GM12864 (cell line): ENCODE data around the gene STARD13.

ENCODE experiments used
- DNase-seq: peaks from one replicate; pipeline ENCODE4 v3.0.0-alpha.2; 2011; ENCODE audit warnings: low read depth
- H3K4me3 ChIP-seq: 2 replicates; pipeline ENCODE4 v1.5.1; 2011; ENCODE audit warnings: mild to moderate bottlenecking, low read depth, low read length, control low read depth
- TF ChIP-seq, protein P1 (sequence below): IDR thresholded peaks from 2 replicates; pipeline ENCODE4 v1.5.1; 2011; ENCODE audit warnings: low read depth, mild to moderate bottlenecking, moderate library complexity, low read length, control low read depth, inconsistent platforms; ENCODE audit errors: missing control alignments

STARD13 gene

DNA sequence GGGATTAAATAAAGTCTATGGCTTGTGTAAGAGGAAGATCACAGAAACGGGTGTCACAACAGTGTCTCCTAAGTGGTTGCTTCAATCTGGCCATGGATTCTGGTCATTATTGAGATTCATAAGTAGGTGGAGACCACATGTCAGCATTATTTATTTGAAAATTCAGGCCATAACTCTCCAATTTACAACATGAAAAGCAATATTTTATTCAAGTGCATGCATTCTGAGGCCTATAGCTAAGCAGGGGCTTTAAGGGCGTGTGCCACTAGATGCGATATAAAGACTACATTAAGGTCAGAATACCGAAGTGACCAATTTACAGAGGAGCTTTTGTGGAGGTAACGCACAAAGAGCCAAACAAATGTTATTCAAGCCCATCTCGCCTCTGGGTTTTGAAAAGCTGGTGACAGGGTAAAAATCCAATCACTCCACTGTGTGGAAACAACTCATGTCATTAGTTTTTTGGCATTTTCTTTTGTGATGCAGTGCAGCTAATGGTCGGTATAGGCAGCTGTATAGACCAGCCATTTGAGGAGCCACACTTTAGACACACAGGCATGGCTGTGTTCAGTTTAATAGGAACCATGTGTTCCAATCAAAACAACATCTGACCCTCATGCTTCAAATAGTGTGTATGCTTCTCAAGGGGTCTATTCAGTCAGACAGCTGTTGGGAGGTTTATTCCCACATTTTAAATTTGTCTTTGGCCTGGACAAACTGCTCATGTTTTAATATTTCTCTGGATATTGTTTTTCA, 145.6 kb downstream of the STARD13 start:
- no peak overlapping the region for H3K4me3 ChIP-seq
- no peak for DNase-seq
- TF ChIP-seq, protein P1, sequence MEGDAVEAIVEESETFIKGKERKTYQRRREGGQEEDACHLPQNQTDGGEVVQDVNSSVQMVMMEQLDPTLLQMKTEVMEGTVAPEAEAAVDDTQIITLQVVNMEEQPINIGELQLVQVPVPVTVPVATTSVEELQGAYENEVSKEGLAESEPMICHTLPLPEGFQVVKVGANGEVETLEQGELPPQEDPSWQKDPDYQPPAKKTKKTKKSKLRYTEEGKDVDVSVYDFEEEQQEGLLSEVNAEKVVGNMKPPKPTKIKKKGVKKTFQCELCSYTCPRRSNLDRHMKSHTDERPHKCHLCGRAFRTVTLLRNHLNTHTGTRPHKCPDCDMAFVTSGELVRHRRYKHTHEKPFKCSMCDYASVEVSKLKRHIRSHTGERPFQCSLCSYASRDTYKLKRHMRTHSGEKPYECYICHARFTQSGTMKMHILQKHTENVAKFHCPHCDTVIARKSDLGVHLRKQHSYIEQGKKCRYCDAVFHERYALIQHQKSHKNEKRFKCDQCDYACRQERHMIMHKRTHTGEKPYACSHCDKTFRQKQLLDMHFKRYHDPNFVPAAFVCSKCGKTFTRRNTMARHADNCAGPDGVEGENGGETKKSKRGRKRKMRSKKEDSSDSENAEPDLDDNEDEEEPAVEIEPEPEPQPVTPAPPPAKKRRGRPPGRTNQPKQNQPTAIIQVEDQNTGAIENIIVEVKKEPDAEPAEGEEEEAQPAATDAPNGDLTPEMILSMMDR, result no peak

DNA sequence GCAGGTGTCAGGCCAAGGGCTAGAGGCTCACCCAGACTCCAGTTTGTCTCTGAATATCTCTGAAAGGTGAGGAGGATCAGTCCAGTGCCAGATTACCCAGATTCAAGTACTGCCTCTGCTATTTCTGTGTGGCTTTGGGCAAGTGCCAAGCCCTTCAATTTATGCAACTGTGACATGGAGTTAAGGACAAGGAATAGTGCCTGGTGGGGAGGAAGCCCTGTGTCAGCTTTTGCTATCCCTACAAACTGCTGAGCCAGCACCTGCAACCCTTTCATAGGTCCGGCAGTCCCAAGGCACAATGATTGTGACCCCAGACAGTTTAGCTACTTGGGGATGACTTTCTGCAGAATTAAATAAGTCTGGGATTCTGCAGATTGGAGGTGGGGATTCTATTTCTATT, 146.4 kb downstream of the STARD13 start:
- TF ChIP-seq, protein P1, result no peak
- no peak overlapping the region for H3K4me3 ChIP-seq
- DNase-seq, result no peak

DNA sequence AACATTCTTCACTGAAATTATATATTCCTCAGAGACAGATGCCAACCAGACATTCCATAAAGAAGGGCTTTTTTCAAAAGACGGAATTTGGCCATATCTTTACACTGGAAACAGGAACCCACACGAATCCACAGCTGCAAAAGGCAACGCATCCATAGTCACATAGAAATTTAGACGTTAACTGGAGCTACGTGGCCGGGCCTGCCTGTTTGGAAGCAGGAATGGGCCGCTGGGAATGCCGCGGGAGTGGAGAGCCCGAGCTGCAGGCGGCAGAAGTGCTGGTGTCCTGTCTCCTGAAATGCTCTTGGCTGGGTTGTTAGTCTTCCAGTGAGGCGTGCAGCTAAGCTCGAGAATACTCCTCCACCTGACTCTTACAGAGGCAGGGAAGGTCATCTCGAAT, 147.1 kb downstream of the STARD13 start:
- TF ChIP-seq, protein P1, result no peak
- no peak for DNase-seq
- no peak overlapping the region for H3K4me3 ChIP-seq

GRCh38 chr13:33137721-33138120, 147.8 kb downstream of the STARD13 start:
- no peak for DNase-seq
- TF ChIP-seq, protein P1, result no peak
- no peak overlapping the region for H3K4me3 ChIP-seq

DNA sequence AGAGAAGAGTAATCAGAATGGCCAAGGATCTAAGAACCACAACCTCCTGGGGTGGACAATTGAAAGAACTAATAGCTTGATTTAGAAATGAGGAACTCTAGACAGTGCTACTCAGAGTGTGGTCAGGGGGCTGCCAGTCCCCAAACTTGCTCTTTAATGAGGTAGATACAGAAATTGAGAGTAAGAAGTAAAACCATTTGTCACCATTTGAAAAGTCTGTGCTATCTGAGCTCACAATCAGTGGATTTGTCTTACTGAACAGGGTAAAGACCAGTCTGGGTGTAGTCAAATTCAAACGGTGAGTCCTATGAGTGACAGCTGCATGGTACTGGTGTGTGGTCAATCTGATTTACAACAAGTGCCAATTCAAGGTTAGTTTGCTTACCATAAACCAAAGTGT, 150.5 kb downstream of the STARD13 start:
- TF ChIP-seq, protein P1, result no peak
- H3K4me3 ChIP-seq, result no peak overlapping the region
- no peak for DNase-seq

DNA sequence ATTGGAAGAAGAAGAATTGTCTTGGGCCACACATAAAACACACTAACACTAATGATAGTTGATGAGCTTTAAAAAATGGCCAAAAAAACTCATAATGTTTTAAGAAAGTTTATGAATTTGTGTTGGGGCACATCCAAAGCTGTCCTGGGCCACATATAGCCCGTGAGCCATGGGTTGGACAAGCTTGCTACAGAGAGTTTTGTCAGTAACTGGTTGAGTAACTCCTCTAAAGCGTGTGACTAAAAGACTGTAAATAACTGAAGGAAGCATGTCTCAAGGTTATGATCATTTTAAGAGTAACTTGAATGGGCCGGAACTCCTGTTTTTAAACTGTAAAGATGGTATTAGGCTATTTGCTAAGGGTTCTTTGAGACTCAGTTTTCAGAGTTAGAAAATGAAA, 151.3 kb downstream of the STARD13 start:
- H3K4me3 ChIP-seq, result no peak overlapping the region
- no peak for DNase-seq
- TF ChIP-seq, protein P1, result no peak
